OCI-LY1 (cell line): ENCODE measurements around the gene AMN.

Source experiments
- H2AFZ ChIP-seq: fragments of 200-600 bp; sonication (generic), shearing (Covaris generic); 2 replicates; pipeline ENCODE4 v1.6.0; 2014; ENCODE audit warnings: antibody characterized with exemption, mild to moderate bottlenecking, low read length
- H3F3A ChIP-seq: fragments of 200-600 bp; sonication (generic), shearing (Covaris generic); 2 replicates; pipeline ENCODE4 v1.6.0; 2014; ENCODE audit warnings: mild to moderate bottlenecking, antibody characterized with exemption, low read length, moderate library complexity; ENCODE audit not compliant: insufficient read depth
- H3K27ac ChIP-seq: fragments of 200-600 bp; sonication (generic); 2 replicates; pipeline ENCODE4 v1.5.1; 2014; ENCODE audit warnings: low read length, mixed run types, mild to moderate bottlenecking, low read depth; ENCODE audit not compliant: poor library complexity, severe bottlenecking
- H3K27me3 ChIP-seq: fragments of 200-600 bp; sonication (generic); 2 replicates; pipeline ENCODE4 v1.6.0; 2014; ENCODE audit warnings: antibody characterized with exemption, mild to moderate bottlenecking, low read length, moderate library complexity; ENCODE audit not compliant: insufficient read depth
- H3K36me3 ChIP-seq: fragments of 200-600 bp; sonication (generic); 2 replicates; pipeline ENCODE4 v1.6.1; 2014; ENCODE audit warnings: mild to moderate bottlenecking, antibody characterized with exemption, low read length, moderate library complexity, mixed read lengths; ENCODE audit not compliant: insufficient read depth
- H3K4me1 ChIP-seq: fragments of 200-600 bp; sonication (generic); 2 replicates; pipeline ENCODE4 v1.5.1; 2014; ENCODE audit warnings: mild to moderate bottlenecking, low read length, moderate library complexity; ENCODE audit not compliant: insufficient read depth, severe bottlenecking
- H3K4me2 ChIP-seq: fragments of 200-600 bp; sonication (generic), shearing (Covaris generic); 2 replicates; pipeline ENCODE4 v1.6.1; 2014; ENCODE audit warnings: low read length
- H3K4me3 ChIP-seq: fragments of 200-600 bp; sonication (generic); 2 replicates; pipeline ENCODE4 v1.5.1; 2014; ENCODE audit warnings: low read length, low read depth, mild to moderate bottlenecking, mixed read lengths; ENCODE audit not compliant: poor library complexity, severe bottlenecking
- H3K79me2 ChIP-seq: fragments of 200-600 bp; shearing (Covaris generic); 2 replicates; pipeline ENCODE4 v1.6.1; 2016; ENCODE audit warnings: mixed run types, low read length, mixed read lengths; ENCODE audit not compliant: insufficient read depth
- H3K9ac ChIP-seq: fragments of 200-600 bp; sonication (generic), shearing (Covaris generic); 2 replicates; pipeline ENCODE4 v1.6.1; 2014; ENCODE audit warnings: mild to moderate bottlenecking, low read length, mixed read lengths
- H3K9me2 ChIP-seq: fragments of 200-600 bp; sonication (generic), shearing (Covaris generic); 2 replicates; pipeline ENCODE4 v1.6.1; 2014; ENCODE audit warnings: low read depth, mild to moderate bottlenecking, low read length, mixed read lengths
- H3K9me3 ChIP-seq: fragments of 200-600 bp; shearing (Covaris generic); 2 replicates; pipeline ENCODE4 v1.6.1; 2014; ENCODE audit warnings: low read length, mixed read lengths
- H4K20me1 ChIP-seq: fragments of 200-600 bp; sonication (generic), shearing (Covaris generic); 2 replicates; pipeline ENCODE4 v1.6.0; 2016; ENCODE audit warnings: mild to moderate bottlenecking, low read length; ENCODE audit not compliant: insufficient read depth
- CTCF ChIP-seq: fragments of 200-600 bp; sonication (generic), shearing (Covaris generic); IDR thresholded peaks from 2 replicates; pipeline ENCODE4 v1.5.1; 2017; ENCODE audit warnings: mild to moderate bottlenecking, antibody characterized with exemption, low read length, moderate library complexity, mixed read lengths

Gene AMN

GRCh38 chr14:102980409-102980810, 57.9 kb downstream of the AMN start:
- Histone ChIP-seq H2AFZ (no peak overlapping the region), H3K9me3 (no peaks in the 10 kb centered on the region), H3K4me2 (no peak overlapping the region), H3K9me2 (no peaks in the 10 kb centered on the region), H3K27ac (no peak overlapping the region), H3K4me3 (no peak overlapping the region), H3F3A (no peaks in the 10 kb centered on the region), H4K20me1 (no peaks in the 10 kb centered on the region), H3K27me3 (no peaks in the 10 kb centered on the region; the same call in 1 of the 2 replicates), H3K79me2 (no peaks in the 10 kb centered on the region), H3K4me1 (peaks cover 6% of the 10 kb centered on the region), H3K9ac (no peak overlapping the region), H3K36me3 (no peaks in the 10 kb centered on the region)
- TF ChIP-seq CTCF = no peak
